Neural progenitor cell (in vitro differentiated cells): ENCODE data around the gene ASPA. TPM values are rescaled to one million over a fixed set of nuclear protein-coding genes. Genes with fewer than 3 reads are reported as not detected.

Experiments
- DNase-seq: peaks from one replicate; pipeline ENCODE4 v3.0.0-alpha.2; 2016; ENCODE audit warnings: low spot score
- H2AFZ ChIP-seq: fragments of 200-600 bp; sonication (generic); replicated peaks from 2 replicates; pipeline ENCODE4 v1.6.1; 2016; ENCODE audit warnings: antibody characterized with exemption
- H3F3A ChIP-seq: fragments of 200-600 bp; sonication (generic); 2 replicates; pipeline ENCODE4 v1.6.1; 2016; ENCODE audit warnings: antibody characterized with exemption, low read depth
- H3K27ac ChIP-seq: fragments of 200-600 bp; sonication (generic); 2 replicates; pipeline ENCODE4 v1.5.1; 2016; ENCODE audit warnings: mild to moderate bottlenecking
- H3K27me3 ChIP-seq: fragments of 200-600 bp; sonication (generic); 2 replicates; pipeline ENCODE4 v1.6.1; 2016; ENCODE audit warnings: mild to moderate bottlenecking, moderate library complexity
- H3K36me3 ChIP-seq: fragments of 200-600 bp; sonication (generic); 2 replicates; pipeline ENCODE4 v1.5.1; 2016
- H3K4me1 ChIP-seq: fragments of 200-600 bp; sonication (generic); 2 replicates; pipeline ENCODE4 v1.6.1; 2016; ENCODE audit warnings: mixed run types
- H3K4me2 ChIP-seq: fragments of 200-600 bp; sonication (generic); 2 replicates; pipeline ENCODE4 v1.6.1; 2016
- H3K4me3 ChIP-seq: fragments of 200-600 bp; sonication (generic); 2 replicates; pipeline ENCODE4 v1.5.1; 2016
- H3K79me2 ChIP-seq: fragments of 200-600 bp; sonication (generic); 2 replicates; pipeline ENCODE4 v1.6.1; 2016; ENCODE audit warnings: low read depth
- H3K9ac ChIP-seq: fragments of 200-600 bp; sonication (generic); 2 replicates; pipeline ENCODE4 v1.6.1; 2016
- H3K9me3 ChIP-seq: fragments of 200-600 bp; sonication (generic); 2 replicates; pipeline ENCODE4 v1.5.1; 2016; ENCODE audit warnings: low read depth
- H4K20me1 ChIP-seq: fragments of 200-600 bp; sonication (generic); 2 replicates; pipeline ENCODE4 v1.6.1; 2016; ENCODE audit warnings: low read depth
- H3K27ac Mint-ChIP-seq: 3 replicates; pipeline ENCODE4 v1.8.0; 2021; ENCODE audit warnings: mixed read lengths
- H3K27me3 Mint-ChIP-seq: 2 replicates; pipeline ENCODE4 v1.8.0; 2022; ENCODE audit warnings: low read depth, mild to moderate bottlenecking, inconsistent platforms, moderate library complexity, mixed read lengths; ENCODE audit not compliant: insufficient read depth
- H3K36me3 Mint-ChIP-seq: 3 replicates; pipeline ENCODE4 v1.8.0; 2021; ENCODE audit warnings: mixed read lengths
- H3K4me1 Mint-ChIP-seq: 3 replicates; pipeline ENCODE4 v1.8.0; 2021; ENCODE audit warnings: mixed read lengths
- H3K4me3 Mint-ChIP-seq: 3 replicates; pipeline ENCODE4 v1.8.0; 2021; ENCODE audit warnings: mild to moderate bottlenecking, moderate library complexity, mixed read lengths
- H3K9me3 Mint-ChIP-seq: 3 replicates; pipeline ENCODE4 v1.8.0; 2020; ENCODE audit warnings: mixed read lengths
- EZH2 ChIP-seq: fragments of 200-600 bp; sonication (generic); IDR thresholded peaks from 2 replicates; pipeline ENCODE4 v1.6.1; 2017; ENCODE audit warnings: antibody characterized with exemption, mild to moderate bottlenecking, moderate library complexity
- EZH2phosphoT487 ChIP-seq: fragments of 200-600 bp; sonication (generic); IDR thresholded peaks from 2 replicates; pipeline ENCODE4 v1.6.1; 2017; ENCODE audit warnings: antibody characterized with exemption
- total RNA-seq: library from RNA; depleted of rRNA; stranded (reverse); fragments of >200 nt; gene quantifications from 2 replicates; pipeline ENCODE4 v1.2.3, GENCODE V29; 2015; ENCODE audit warnings: low replicate concordance
- TF ChIP-seq, protein P1 (sequence below): fragments of 200-600 bp; sonication (generic); IDR thresholded peaks from 2 replicates; pipeline ENCODE4 v1.5.1; 2017; ENCODE audit warnings: antibody characterized with exemption, mild to moderate bottlenecking

Gene ASPA
- total RNA-seq, 1 donor from 2014 or later, result not detected

DNA sequence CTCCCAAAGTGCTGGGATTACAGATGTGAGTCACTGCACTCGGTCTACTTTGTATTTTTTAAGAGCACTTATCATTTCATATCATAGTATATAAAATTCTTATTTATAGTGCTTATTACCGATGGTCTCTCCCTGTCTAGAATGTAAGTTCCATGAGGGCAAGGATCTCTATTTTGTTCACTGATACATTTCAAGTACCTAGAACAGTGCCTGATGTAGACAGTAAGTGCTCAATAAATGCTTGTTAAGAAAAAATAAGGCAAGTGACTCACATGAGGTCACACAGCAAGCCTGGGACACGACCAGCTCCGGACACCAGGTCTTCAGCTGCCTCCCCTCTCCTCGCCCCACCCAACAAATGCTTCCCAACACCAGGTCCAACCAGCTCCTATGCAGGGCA is 58.0 kb downstream of the ASPA start:
- Histone ChIP-seq H3K9ac (no peak overlapping the region), H3K79me2 (no peaks in the 10 kb centered on the region), H3K4me2 (no peak overlapping the region), H4K20me1 (no peaks in the 10 kb centered on the region), H3K27me3 (no peaks in the 10 kb centered on the region), H3K4me1 (peaks cover 24% of the 10 kb centered on the region), H3K4me3 (no peak overlapping the region), H3K27ac (no peak overlapping the region), H3K36me3 (no peaks in the 10 kb centered on the region), H3K9me3 (no peaks in the 10 kb centered on the region), H3F3A (peaks cover 9% of the 10 kb centered on the region), H2AFZ (no peak overlapping the region)
- TF ChIP-seq, protein P1, sequence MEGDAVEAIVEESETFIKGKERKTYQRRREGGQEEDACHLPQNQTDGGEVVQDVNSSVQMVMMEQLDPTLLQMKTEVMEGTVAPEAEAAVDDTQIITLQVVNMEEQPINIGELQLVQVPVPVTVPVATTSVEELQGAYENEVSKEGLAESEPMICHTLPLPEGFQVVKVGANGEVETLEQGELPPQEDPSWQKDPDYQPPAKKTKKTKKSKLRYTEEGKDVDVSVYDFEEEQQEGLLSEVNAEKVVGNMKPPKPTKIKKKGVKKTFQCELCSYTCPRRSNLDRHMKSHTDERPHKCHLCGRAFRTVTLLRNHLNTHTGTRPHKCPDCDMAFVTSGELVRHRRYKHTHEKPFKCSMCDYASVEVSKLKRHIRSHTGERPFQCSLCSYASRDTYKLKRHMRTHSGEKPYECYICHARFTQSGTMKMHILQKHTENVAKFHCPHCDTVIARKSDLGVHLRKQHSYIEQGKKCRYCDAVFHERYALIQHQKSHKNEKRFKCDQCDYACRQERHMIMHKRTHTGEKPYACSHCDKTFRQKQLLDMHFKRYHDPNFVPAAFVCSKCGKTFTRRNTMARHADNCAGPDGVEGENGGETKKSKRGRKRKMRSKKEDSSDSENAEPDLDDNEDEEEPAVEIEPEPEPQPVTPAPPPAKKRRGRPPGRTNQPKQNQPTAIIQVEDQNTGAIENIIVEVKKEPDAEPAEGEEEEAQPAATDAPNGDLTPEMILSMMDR, result no peak
- TF ChIP-seq EZH2 (no peak), EZH2phosphoT487 (no peak)
- Mint-ChIP-seq H3K36me3 (no peaks in the 10 kb centered on the region), H3K4me1 (peaks cover 52% of the 10 kb centered on the region), H3K27ac (no peak overlapping the region), H3K27me3 (peaks cover 3% of the 10 kb centered on the region), H3K4me3 (peak overlapping the region; percentile 31), H3K9me3 (no peaks in the 10 kb centered on the region)
- DNase-seq, result no peak

DNA sequence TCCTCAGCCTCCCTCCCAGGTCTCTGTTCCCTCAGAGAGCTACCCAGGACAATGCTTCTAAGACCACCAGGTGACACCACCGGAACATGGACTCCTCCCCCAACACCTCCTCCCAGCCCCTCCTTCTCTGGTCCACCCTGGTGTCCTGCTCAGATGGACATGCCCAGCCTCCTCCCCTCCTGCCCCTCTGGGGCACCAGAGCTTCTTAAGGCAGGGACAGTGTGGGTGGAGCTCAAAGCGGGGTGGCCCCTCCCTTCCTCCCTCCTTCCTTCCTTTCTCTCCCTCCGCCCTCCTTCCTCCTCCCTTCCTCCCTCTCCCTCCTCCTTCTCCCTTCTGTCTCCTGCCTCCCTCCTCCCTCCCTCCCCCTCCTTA is 59.1 kb downstream of the ASPA start:
- no peaks in the 10 kb centered on the region for H3K36me3 ChIP-seq
- no peak overlapping the region for H3K4me3 Mint-ChIP-seq
- H3K4me2 ChIP-seq, result no peak overlapping the region

DNA sequence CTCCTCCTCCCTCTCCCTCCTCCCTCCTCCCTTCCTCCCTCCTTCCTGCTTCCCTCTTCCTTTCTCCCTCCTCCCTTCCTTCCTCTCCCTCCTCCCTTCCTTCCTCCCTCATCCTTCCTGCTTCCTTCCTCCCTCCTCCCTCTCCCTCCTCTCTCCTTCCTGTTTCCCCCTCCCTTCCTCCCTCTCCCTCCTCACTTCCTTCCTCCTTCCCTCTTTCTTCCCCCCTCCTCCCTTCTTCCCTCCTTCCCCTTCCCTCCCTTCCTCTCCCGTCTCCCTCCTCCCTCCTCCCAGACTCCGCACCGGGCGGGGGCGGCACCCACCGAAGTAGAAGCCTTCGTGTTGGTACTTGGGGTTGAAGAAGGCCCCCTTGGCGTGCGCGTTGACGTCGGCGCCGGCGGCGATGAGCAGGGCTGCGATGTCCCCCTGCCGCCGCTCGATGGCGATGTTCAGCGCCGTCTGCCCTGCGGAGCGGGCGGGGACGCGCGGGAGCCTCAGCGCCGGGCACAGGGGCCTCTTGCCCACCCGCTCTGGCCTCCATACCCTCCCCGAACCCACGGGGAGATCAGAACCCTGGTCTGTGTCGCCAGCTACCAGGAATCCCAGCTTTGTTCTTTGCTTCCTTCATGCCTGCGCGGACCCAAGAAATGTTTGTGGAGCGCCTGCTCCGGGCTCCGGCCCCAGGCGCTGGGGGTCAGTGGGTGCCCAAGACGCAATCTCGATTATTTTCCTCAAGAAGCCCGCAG is 59.6 kb downstream of the ASPA start:
- H4K20me1 ChIP-seq, result no peaks in the 10 kb centered on the region
- no peaks in the 10 kb centered on the region for H3K36me3 ChIP-seq
- peaks cover 5% of the 10 kb centered on the region for H3F3A ChIP-seq
- no peaks in the 10 kb centered on the region for H3K9me3 ChIP-seq
- Mint-ChIP-seq H3K27me3 (no peaks in the 10 kb centered on the region), H3K9me3 (peaks cover 2% of the 10 kb centered on the region), H3K4me3 (peak overlapping the region; percentile 65), H3K36me3 (no peaks in the 10 kb centered on the region), H3K27ac (peak overlapping the region; percentile 63), H3K4me1 (peaks cover 40% of the 10 kb centered on the region)
- peak; percentile 86 for DNase-seq
- peaks cover 8% of the 10 kb centered on the region for H3K4me1 ChIP-seq
- peak overlapping the region; percentile 79 for H3K4me2 ChIP-seq
- peak overlapping the region; percentile 97 for H2AFZ ChIP-seq
- H3K4me3 ChIP-seq, result peak overlapping the region; percentile 45
- no peak overlapping the region for H3K9ac ChIP-seq
- H3K27ac ChIP-seq, result no peak overlapping the region
- H3K79me2 ChIP-seq, result no peaks in the 10 kb centered on the region
- TF ChIP-seq, protein P1, result peak; percentile 76
- TF ChIP-seq EZH2, result no peak
- no peaks in the 10 kb centered on the region for H3K27me3 ChIP-seq

More for the DNA sequence above, 59.1 kb downstream of the ASPA start:
- Histone ChIP-seq H3K9ac (no peak overlapping the region), H3K27ac (no peak overlapping the region), H4K20me1 (no peaks in the 10 kb centered on the region), H3K4me3 (no peak overlapping the region), H3F3A (peaks cover 7% of the 10 kb centered on the region), H3K9me3 (no peaks in the 10 kb centered on the region), H3K79me2 (no peaks in the 10 kb centered on the region), H3K27me3 (no peaks in the 10 kb centered on the region), H3K4me1 (peaks cover 13% of the 10 kb centered on the region), H2AFZ (no peak overlapping the region)
- Mint-ChIP-seq H3K27ac (peak overlapping the region; percentile 14), H3K9me3 (peaks cover 2% of the 10 kb centered on the region), H3K4me1 (peaks cover 45% of the 10 kb centered on the region), H3K36me3 (no peaks in the 10 kb centered on the region), H3K27me3 (no peaks in the 10 kb centered on the region)
- DNase-seq, result peak; percentile 59
- TF ChIP-seq EZH2phosphoT487 (no peak), EZH2 (no peak)
- TF ChIP-seq, protein P1, result no peak
